Stomach (tissue), 9 donors: ENCODE measurements around the gene SLC25A42. TPM values are rescaled to one million over a fixed set of nuclear protein-coding genes. Genes with fewer than 3 reads are reported as not detected.
"Not testable (repeated sequence)": the region's sequence is repeated elsewhere in the genome, so short reads cannot be mapped to it uniquely, and the experiment has no call there.

Experiments used
- DNase-seq, 2 donors: peaks; one replicate each; pipeline versions ENCODE4 v3.0.0 to v3.0.0-alpha.2; 2013 to 2019
- H3K27ac ChIP-seq, 5 donors: fragments of 200-600 bp in 4 of 5; sonication (generic) in 4 of 5; one replicate each; pipeline ENCODE4 v1.5.1; 2013 to 2019; ENCODE audit warnings: mild to moderate bottlenecking in 1 of 5, moderate library complexity in 1 of 5
- H3K27me3 ChIP-seq, 3 donors: fragments of 200-600 bp; sonication (generic); one replicate each; pipeline ENCODE4 v1.5.1; 2017 to 2019; ENCODE audit warnings: mixed run types in 1 of 3
- H3K36me3 ChIP-seq, 4 donors: fragments of 200-600 bp; sonication (generic); 1 replicate in 3 of 4; 2 replicates in 1 of 4; pipeline ENCODE4 v1.5.1; 2016 to 2019
- H3K4me1 ChIP-seq, 4 donors: fragments of 200-600 bp; sonication (generic); one replicate each; pipeline ENCODE4 v1.5.1; 2016 to 2019
- H3K4me3 ChIP-seq, 4 donors: fragments of 200-600 bp; sonication (generic) in 3 of 4; one replicate each; pipeline ENCODE4 v1.5.1; 2016 to 2019; ENCODE audit warnings: mild to moderate bottlenecking in 1 of 4
- H3K9me3 ChIP-seq, 4 donors: fragments of 200-600 bp; sonication (generic); one replicate each; pipeline ENCODE4 v1.5.1; 2016 to 2019
- CTCF ChIP-seq, 7 experiments: fragments of 450-650 bp in 4 of 7; fragments of 200-600 bp in 3 of 7; sonication (generic) in 3 of 7; IDR thresholded peaks; one replicate each; pipeline ENCODE4 v1.5.1; 2016 to 2019; ENCODE audit warnings: antibody characterized with exemption in 7 of 7, control low read depth in 2 of 7, mild to moderate bottlenecking in 1 of 7
- EP300 ChIP-seq: sonication (generic); formaldehyde crosslinking; IDR thresholded peaks from one replicate; pipeline ENCODE4 v1.6.1; 2017; ENCODE audit warnings: antibody characterized with exemption
- POLR2A ChIP-seq, 4 donors: fragments of 450-650 bp; IDR thresholded peaks; one replicate each; pipeline ENCODE4 v1.6.1; 2016; ENCODE audit warnings: antibody characterized with exemption in 4 of 4, control low read depth in 2 of 4, mild to moderate bottlenecking in 1 of 4, moderate library complexity in 1 of 4
- POLR2AphosphoS5 ChIP-seq, 3 donors: sonication (generic); formaldehyde crosslinking; IDR thresholded peaks; one replicate each; pipeline ENCODE4 v1.6.1; 2016; ENCODE audit warnings: antibody characterized with exemption in 3 of 3
- WGBS, 5 donors: extraction: QIAGEN DNeasy Blood & Tissue Kit in 3 of 5; methylation state at CpG; one replicate each; pipeline versions ENCODE4 v1.1.5 to v1.1.7; 2013 to 2018; 5-methylcytosine and 5-hydroxymethylcytosine counted together
- intact Hi-C: fragments of 100-400 bp; cut with DNase I; formaldehyde crosslinking; loops from one replicate; pipeline ENCODE4 v1.15.1; 2023; ENCODE audit warnings: low total_unique reads
- polyA plus RNA-seq, 3 donors: library from polyadenylated mRNA; stranded (reverse); fragments of 200-250 nt; gene quantifications; one replicate each; pipeline ENCODE4 v1.2.3, GENCODE V29; 2013
- total RNA-seq, 5 donors: library from RNA; depleted of rRNA; stranded (reverse); fragments of >200 nt; gene quantifications; one replicate each; pipeline versions ENCODE4 v1.1.0 to v1.2.3, GENCODE V29; 2014 to 2016
- donor health status: healthy with polysubstance abuse.
- donor health status: Bipolar disorder and iron deficiency.
- donor health status: healthy.

The SLC25A42 gene
- total and polyA plus RNA-seq, 8 donors = 3.7 to 54.8 (median 6.7) TPM

GRCh38 chr19:19126102-19126501 is 62.3 kb downstream of the SLC25A42 start:
- DNase-seq = no peak
- Histone ChIP-seq H3K4me3 (no peak overlapping the region), H3K9me3 (peaks cover 0 to 7% (median 0%) of the 10 kb centered on the region in 4 donors), H3K27me3 (no peaks in the 10 kb centered on the region), H3K27ac (no peak overlapping the region), H3K4me1 (peaks cover 0 to 4% (median 0%) of the 10 kb centered on the region in 4 donors), H3K36me3 (peaks cover 2 to 37% (median 17%) of the 10 kb centered on the region in 4 donors)
- intact Hi-C loops = no loop called here
- WGBS, 5 donors = 92 to 98% (median 94%) methylated on average over 6 of the region's 6 CpGs
- TF ChIP-seq CTCF (IDR thresholded peaks at IDR 0.05) (no peak), EP300 (no peak), POLR2A (IDR thresholded peaks at IDR 0.05) (no peak), POLR2AphosphoS5 (IDR thresholded peaks at IDR 0.05) (no peak)

GRCh38 chr19:19131989-19132388 is 68.2 kb downstream of the SLC25A42 start:
- no peak overlapping the region for H3K27ac ChIP-seq
- no peak for TF ChIP-seq EP300
- TF ChIP-seq CTCF (IDR thresholded peaks at IDR 0.05) = no peak
- TF ChIP-seq POLR2A (IDR thresholded peaks at IDR 0.05) = no peak
- no peak for TF ChIP-seq POLR2AphosphoS5 (IDR thresholded peaks at IDR 0.05)
- no peaks in the 10 kb centered on the region for H3K27me3 ChIP-seq
- H3K36me3 ChIP-seq = peaks cover 0 to 34% (median 9%) of the 10 kb centered on the region in 4 donors
- H3K4me1 ChIP-seq = peaks cover under 1 to 19% (median 6%) of the 10 kb centered on the region in 4 donors
- intact Hi-C loops = loop anchor here (10.0 kb wide), 1 partner anchor 77 kb away; no protein-coding TSS in a partner anchor
- DNase-seq = no peak
- H3K4me3 ChIP-seq = no peak overlapping the region
- peaks cover 8 to 15% (median 11%) of the 10 kb centered on the region in 4 donors for H3K9me3 ChIP-seq
- 85 to 97% (median 92%) methylated on average over 3 of the region's 3 CpGs for WGBS, 5 donors

- Histone ChIP-seq H3K4me1 (peaks cover 7 to 28% (median 15%) of the 10 kb centered on the region in 4 donors), H3K4me3 (no peak overlapping the region), H3K27me3 (no peaks in the 10 kb centered on the region), H3K9me3 (peaks cover 8 to 15% (median 11%) of the 10 kb centered on the region in 4 donors), H3K36me3 (peaks cover 0 to 34% (median 9%) of the 10 kb centered on the region in 4 donors), H3K27ac (no peak overlapping the region)
- DNase-seq = no peak
- intact Hi-C loops = loop anchor here (10.0 kb wide), 1 partner anchor 78 kb away; no protein-coding TSS in a partner anchor
- WGBS, 5 donors = 97 to 98% (median 98%) methylated on average over 8 to 12 of the region's 12 CpGs
- no peak for TF ChIP-seq POLR2AphosphoS5 (IDR thresholded peaks at IDR 0.05)
These were observed 69.1 kb downstream of the SLC25A42 start for GRCh38 chr19:19132912-19133311.

GRCh38 chr19:19133985-19134384 is 70.2 kb downstream of the SLC25A42 start:
- H3K9me3 ChIP-seq = peaks cover 8 to 15% (median 11%) of the 10 kb centered on the region in 4 donors
- H3K27ac ChIP-seq = no peak overlapping the region
- no peak overlapping the region for H3K4me3 ChIP-seq
- 88 to 95% (median 91%) methylated on average over 6 of the region's 6 CpGs for WGBS, 5 donors
- H3K36me3 ChIP-seq = peaks cover 0 to 32% (median 9%) of the 10 kb centered on the region in 4 donors
- H3K27me3 ChIP-seq = no peaks in the 10 kb centered on the region
- DNase-seq = no peak
- intact Hi-C loops = loop anchor here (10.0 kb wide), 1 partner anchor 79 kb away; no protein-coding TSS in a partner anchor
- no peak for TF ChIP-seq CTCF (IDR thresholded peaks at IDR 0.05)
- TF ChIP-seq POLR2AphosphoS5 (IDR thresholded peaks at IDR 0.05) = no peak
- no peak for TF ChIP-seq POLR2A (IDR thresholded peaks at IDR 0.05)
- TF ChIP-seq EP300 = no peak
- peaks cover 7 to 28% (median 16%) of the 10 kb centered on the region in 4 donors for H3K4me1 ChIP-seq

GRCh38 chr19:19134687-19135158 is 70.9 kb downstream of the SLC25A42 start:
- peaks cover 8 to 15% (median 11%) of the 10 kb centered on the region in 4 donors for H3K9me3 ChIP-seq
- no peaks in the 10 kb centered on the region for H3K27me3 ChIP-seq
- peak overlapping the region in 1 of 4 donors; percentile 26 for H3K4me3 ChIP-seq
- H3K27ac ChIP-seq = no peak overlapping the region
- peaks cover 0 to 24% (median 9%) of the 10 kb centered on the region in 4 donors for H3K36me3 ChIP-seq
- 18 to 30% (median 23%) methylated on average over 19 to 21 of the region's 21 CpGs for WGBS, 5 donors
- peak; percentile 55 to 86 for DNase-seq
- no peak for TF ChIP-seq POLR2AphosphoS5 (IDR thresholded peaks at IDR 0.05)
- no peak for TF ChIP-seq EP300
- TF ChIP-seq CTCF (IDR thresholded peaks at IDR 0.05) = no peak
- TF ChIP-seq POLR2A (IDR thresholded peaks at IDR 0.05) = no peak
- intact Hi-C loops = loop anchor here (10.0 kb wide), 1 partner anchor 80 kb away; no protein-coding TSS in a partner anchor
- H3K4me1 ChIP-seq = peaks cover 7 to 28% (median 18%) of the 10 kb centered on the region in 4 donors

GRCh38 chr19:19135713-19136112 is 71.9 kb downstream of the SLC25A42 start:
- H3K27me3 ChIP-seq, DNase-seq, H3K27ac ChIP-seq, H3K4me3 ChIP-seq: not testable (repeated sequence)
- peaks cover 7 to 28% (median 20%) of the 10 kb centered on the region in 4 donors for H3K4me1 ChIP-seq
- intact Hi-C loops = loop anchor here (10.0 kb wide), 1 partner anchor 81 kb away; no protein-coding TSS in a partner anchor
- 85 to 89% (median 87%) methylated on average over 6 of the region's 6 CpGs for WGBS, 5 donors
- peaks cover 0 to 18% (median 9%) of the 10 kb centered on the region in 4 donors for H3K36me3 ChIP-seq
- H3K9me3 ChIP-seq = peaks cover 8 to 15% (median 11%) of the 10 kb centered on the region in 4 donors
